ENCODE data around the gene GKAP1. TPM values are rescaled to one million over a fixed set of nuclear protein-coding genes. Genes with fewer than 3 reads are reported as not detected.

GKAP1 gene
- total and polyA plus RNA-seq, 4 donors = 3.2 to 10.9 (median 4.8) TPM

GRCh38 chr9:83765376-83765775 is 52.2 kb downstream of the GKAP1 start:
- no peak overlapping the region for H3K9ac ChIP-seq (ENCODE audit: low read depth in 1 of 2, low read length in 2 of 2)
- WGBS = 96% methylated on average over 5 of the region's 5 CpGs
- no peaks in the 10 kb centered on the region for H3K27me3 ChIP-seq (ENCODE audit: control insufficient read depth in 4 of 4, insufficient read depth in 4 of 4, low read length in 3 of 4)
- no peak overlapping the region for H3K4me3 ChIP-seq (ENCODE audit: low read depth in 1 of 3, low read length in 3 of 3)
- no peak overlapping the region for H3K27ac ChIP-seq (ENCODE audit: low read depth in 1 of 2, low read length in 2 of 2)
- no peak for DNase-seq (ENCODE audit: low spot score)
- H3K36me3 ChIP-seq (ENCODE audit: control insufficient read depth in 4 of 4, insufficient read depth in 3 of 4, low read depth in 1 of 4, low read length in 3 of 4) = peaks cover 0 to 3% (median 1%) of the 10 kb centered on the region in 4 donors
- H3K4me1 ChIP-seq (ENCODE audit: control insufficient read depth in 4 of 4, insufficient read depth in 4 of 4, low read length in 3 of 4) = no peaks in the 10 kb centered on the region
- no peaks in the 10 kb centered on the region for H3K9me3 ChIP-seq (ENCODE audit: control insufficient read depth in 4 of 4, low read length in 3 of 4)
- TF ChIP-seq GABPA (IDR thresholded peaks at IDR 0.05 in 1 of 2, conservative IDR thresholded peaks at IDR 0.05 in 1 of 2) (no peak), ATF3 (IDR thresholded peaks at IDR 0.05) (no peak), SP1 (IDR thresholded peaks at IDR 0.05) (no peak), RXRA (IDR thresholded peaks at IDR 0.05) (no peak), YY1 (IDR thresholded peaks at IDR 0.05) (no peak), TAF1 (conservative IDR thresholded peaks at IDR 0.05) (no peak), FOXA1 (IDR thresholded peaks at IDR 0.05) (no peak), HNF4A (conservative IDR thresholded peaks at IDR 0.05) (no peak), HNF4G (IDR thresholded peaks at IDR 0.05) (no peak), RAD21 (IDR thresholded peaks at IDR 0.05) (no peak), JUND (IDR thresholded peaks at IDR 0.05) (no peak), NR2F2 (IDR thresholded peaks at IDR 0.05) (no peak), FOXA2 (IDR thresholded peaks at IDR 0.05) (no peak)
- TF ChIP-seq, protein P1, sequence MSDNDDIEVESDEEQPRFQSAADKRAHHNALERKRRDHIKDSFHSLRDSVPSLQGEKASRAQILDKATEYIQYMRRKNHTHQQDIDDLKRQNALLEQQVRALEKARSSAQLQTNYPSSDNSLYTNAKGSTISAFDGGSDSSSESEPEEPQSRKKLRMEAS (IDR thresholded peaks at IDR 0.05) = no peak
- TF ChIP-seq, protein P2, sequence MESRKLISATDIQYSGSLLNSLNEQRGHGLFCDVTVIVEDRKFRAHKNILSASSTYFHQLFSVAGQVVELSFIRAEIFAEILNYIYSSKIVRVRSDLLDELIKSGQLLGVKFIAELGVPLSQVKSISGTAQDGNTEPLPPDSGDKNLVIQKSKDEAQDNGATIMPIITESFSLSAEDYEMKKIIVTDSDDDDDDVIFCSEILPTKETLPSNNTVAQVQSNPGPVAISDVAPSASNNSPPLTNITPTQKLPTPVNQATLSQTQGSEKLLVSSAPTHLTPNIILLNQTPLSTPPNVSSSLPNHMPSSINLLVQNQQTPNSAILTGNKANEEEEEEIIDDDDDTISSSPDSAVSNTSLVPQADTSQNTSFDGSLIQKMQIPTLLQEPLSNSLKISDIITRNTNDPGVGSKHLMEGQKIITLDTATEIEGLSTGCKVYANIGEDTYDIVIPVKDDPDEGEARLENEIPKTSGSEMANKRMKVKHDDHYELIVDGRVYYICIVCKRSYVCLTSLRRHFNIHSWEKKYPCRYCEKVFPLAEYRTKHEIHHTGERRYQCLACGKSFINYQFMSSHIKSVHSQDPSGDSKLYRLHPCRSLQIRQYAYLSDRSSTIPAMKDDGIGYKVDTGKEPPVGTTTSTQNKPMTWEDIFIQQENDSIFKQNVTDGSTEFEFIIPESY (IDR thresholded peaks at IDR 0.05) = no peak

- Histone ChIP-seq H3K27me3 (ENCODE audit: control insufficient read depth in 4 of 4, insufficient read depth in 4 of 4, low read length in 3 of 4) (no peaks in the 10 kb centered on the region), H3K4me1 (ENCODE audit: control insufficient read depth in 4 of 4, insufficient read depth in 4 of 4, low read length in 3 of 4) (no peaks in the 10 kb centered on the region), H3K27ac (ENCODE audit: low read depth in 1 of 2, low read length in 2 of 2) (no peak overlapping the region), H3K9me3 (ENCODE audit: control insufficient read depth in 4 of 4, low read length in 3 of 4) (no peaks in the 10 kb centered on the region), H3K4me3 (ENCODE audit: low read depth in 1 of 3, low read length in 3 of 3) (no peak overlapping the region), H3K9ac (ENCODE audit: low read depth in 1 of 2, low read length in 2 of 2) (no peak overlapping the region), H3K36me3 (ENCODE audit: control insufficient read depth in 4 of 4, insufficient read depth in 3 of 4, low read depth in 1 of 4, low read length in 3 of 4) (peaks cover 2 to 3% (median 2%) of the 10 kb centered on the region in 4 donors)
- DNase-seq (ENCODE audit: low spot score) = no peak
- TF ChIP-seq RXRA (IDR thresholded peaks at IDR 0.05) = no peak
Measured at GRCh38 chr9:83754383-83754977, 63.1 kb downstream of the GKAP1 start.

DNA sequence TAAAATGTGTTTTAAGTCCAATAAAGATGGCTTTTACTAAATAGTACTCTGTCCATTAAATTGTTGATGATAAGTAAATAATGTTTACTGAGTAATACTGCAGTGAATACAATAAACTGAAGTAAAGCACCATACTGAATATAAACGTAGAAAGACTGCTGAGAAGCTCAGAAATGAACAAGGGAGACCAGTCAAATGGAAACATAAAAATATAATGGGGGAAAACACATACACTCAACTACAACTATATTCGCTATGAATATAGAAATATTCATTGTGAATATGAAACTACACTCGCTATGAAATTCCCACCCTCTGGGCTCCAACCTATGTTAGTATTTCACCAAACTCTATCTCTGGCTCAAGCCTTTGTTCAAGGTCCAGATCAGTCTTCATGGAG is 67.9 kb downstream of the GKAP1 start:
- Histone ChIP-seq H3K4me1 (ENCODE audit: control insufficient read depth in 4 of 4, insufficient read depth in 4 of 4, low read length in 3 of 4) (peaks cover 0 to 2% (median 0%) of the 10 kb centered on the region in 4 donors), H3K9ac (ENCODE audit: low read depth in 1 of 2, low read length in 2 of 2) (no peak overlapping the region), H3K4me3 (ENCODE audit: low read depth in 1 of 3, low read length in 3 of 3) (no peak overlapping the region), H3K27ac (ENCODE audit: low read depth in 1 of 2, low read length in 2 of 2) (no peak overlapping the region), H3K9me3 (ENCODE audit: control insufficient read depth in 4 of 4, low read length in 3 of 4) (no peaks in the 10 kb centered on the region), H3K36me3 (ENCODE audit: control insufficient read depth in 4 of 4, insufficient read depth in 3 of 4, low read depth in 1 of 4, low read length in 3 of 4) (peaks cover 0 to 3% (median 2%) of the 10 kb centered on the region in 4 donors), H3K27me3 (ENCODE audit: control insufficient read depth in 4 of 4, insufficient read depth in 4 of 4, low read length in 3 of 4) (no peaks in the 10 kb centered on the region)
- TF ChIP-seq YY1 (IDR thresholded peaks at IDR 0.05) = no peak
- no peak for TF ChIP-seq SP1 (IDR thresholded peaks at IDR 0.05)
- no peak for DNase-seq (ENCODE audit: low spot score)
- 94% methylated on average over 3 of the region's 3 CpGs for WGBS

All from liver (tissue), 9 donors.